Uterus (tissue), 4 donors: ENCODE measurements around the gene GPR176. TPM values are rescaled to one million over a fixed set of nuclear protein-coding genes. Genes with fewer than 3 reads are reported as not detected.

Experiments
- DNase-seq, 2 donors: peaks; one replicate each; pipeline ENCODE4 v3.0.0-alpha.2; 2019 to 2020
- H3K27ac ChIP-seq, 2 donors: fragments of 200-600 bp; sonication (generic); 1 replicate in 1 of 2; 2 replicates in 1 of 2; pipeline ENCODE4 v1.5.1; 2016 to 2018
- H3K27me3 ChIP-seq, 2 donors: fragments of 200-600 bp; sonication (generic); one replicate each; pipeline ENCODE4 v1.5.1; 2018 to 2019; ENCODE audit warnings: control low read depth in 1 of 2
- H3K36me3 ChIP-seq, 2 donors: fragments of 200-600 bp; sonication (generic); one replicate each; pipeline ENCODE4 v1.5.1; 2019; ENCODE audit warnings: control low read depth in 1 of 2
- H3K4me1 ChIP-seq, 2 donors: fragments of 200-600 bp; sonication (generic); one replicate each; pipeline ENCODE4 v1.5.1; 2018 to 2019; ENCODE audit warnings: control low read depth in 1 of 2
- H3K4me3 ChIP-seq, 2 donors: fragments of 200-600 bp; sonication (generic); 1 replicate in 1 of 2; 2 replicates in 1 of 2; pipeline ENCODE4 v1.5.1; 2018 to 2019; ENCODE audit warnings: mild to moderate bottlenecking in 1 of 2
- H3K9me3 ChIP-seq, 2 donors: fragments of 200-600 bp; sonication (generic); one replicate each; pipeline ENCODE4 v1.5.1; 2019; ENCODE audit warnings: control low read depth in 1 of 2
- POLR2A ChIP-seq, 2 donors: fragments of 450-650 bp; IDR thresholded peaks; one replicate each; pipeline ENCODE4 v1.6.1; 2016; ENCODE audit warnings: antibody characterized with exemption in 2 of 2, mild to moderate bottlenecking in 1 of 2, moderate library complexity in 1 of 2
- intact Hi-C: fragments of 100-400 bp; cut with DNase I; formaldehyde crosslinking; loops from one replicate; pipeline ENCODE4 v1.15.1; 2023; ENCODE audit warnings: low total_unique reads
- total RNA-seq, 4 donors: library from RNA; depleted of rRNA in 3 of 4; stranded (reverse); fragments of >200 nt in 3 of 4; gene quantifications; one replicate each; pipeline versions ENCODE4 v1.1.0 to v1.2.4, GENCODE V29; 2014 to 2023
- TF ChIP-seq, protein P1 (sequence below), 4 experiments: fragments of 200-600 bp in 2 of 4; fragments of 450-650 bp in 2 of 4; sonication (generic) in 2 of 4; IDR thresholded peaks; one replicate each; pipeline ENCODE4 v1.5.1; 2016 to 2019; ENCODE audit warnings: antibody characterized with exemption in 4 of 4, mild to moderate bottlenecking in 2 of 4, moderate library complexity in 1 of 4
- donor health status: DM: yes; HTN: yes; CAD: no.

The GPR176 gene
- total RNA-seq, 4 donors from 2014 or later: 5.5 to 11.8 (median 7.1) TPM

DNA sequence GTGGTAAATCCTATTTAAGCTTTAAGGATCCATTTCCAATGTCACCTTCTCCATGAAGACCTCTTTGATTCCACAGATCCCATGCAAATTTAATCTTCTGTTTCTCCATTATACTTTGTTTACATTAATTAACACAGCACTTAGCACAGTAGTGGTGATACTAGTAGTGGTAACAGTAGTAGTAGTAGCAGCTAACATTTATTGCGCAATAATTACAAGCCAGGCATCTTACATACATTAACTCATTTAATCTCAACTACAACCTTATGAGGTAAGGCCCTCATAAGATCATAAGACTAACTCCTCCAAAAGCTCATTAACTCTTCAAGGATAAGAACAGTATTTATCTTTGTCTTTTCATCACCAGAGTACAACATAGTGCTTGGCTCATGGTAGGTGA, 82.6 kb downstream of the GPR176 start:
- no peaks in the 10 kb centered on the region for H3K4me1 ChIP-seq
- no peaks in the 10 kb centered on the region for H3K9me3 ChIP-seq
- TF ChIP-seq POLR2A (IDR thresholded peaks at IDR 0.05): no peak
- TF ChIP-seq, protein P1, sequence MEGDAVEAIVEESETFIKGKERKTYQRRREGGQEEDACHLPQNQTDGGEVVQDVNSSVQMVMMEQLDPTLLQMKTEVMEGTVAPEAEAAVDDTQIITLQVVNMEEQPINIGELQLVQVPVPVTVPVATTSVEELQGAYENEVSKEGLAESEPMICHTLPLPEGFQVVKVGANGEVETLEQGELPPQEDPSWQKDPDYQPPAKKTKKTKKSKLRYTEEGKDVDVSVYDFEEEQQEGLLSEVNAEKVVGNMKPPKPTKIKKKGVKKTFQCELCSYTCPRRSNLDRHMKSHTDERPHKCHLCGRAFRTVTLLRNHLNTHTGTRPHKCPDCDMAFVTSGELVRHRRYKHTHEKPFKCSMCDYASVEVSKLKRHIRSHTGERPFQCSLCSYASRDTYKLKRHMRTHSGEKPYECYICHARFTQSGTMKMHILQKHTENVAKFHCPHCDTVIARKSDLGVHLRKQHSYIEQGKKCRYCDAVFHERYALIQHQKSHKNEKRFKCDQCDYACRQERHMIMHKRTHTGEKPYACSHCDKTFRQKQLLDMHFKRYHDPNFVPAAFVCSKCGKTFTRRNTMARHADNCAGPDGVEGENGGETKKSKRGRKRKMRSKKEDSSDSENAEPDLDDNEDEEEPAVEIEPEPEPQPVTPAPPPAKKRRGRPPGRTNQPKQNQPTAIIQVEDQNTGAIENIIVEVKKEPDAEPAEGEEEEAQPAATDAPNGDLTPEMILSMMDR (IDR thresholded peaks at IDR 0.05): no peak
- H3K27me3 ChIP-seq: no peaks in the 10 kb centered on the region
- H3K36me3 ChIP-seq: no peaks in the 10 kb centered on the region
- intact Hi-C loops: no loop called here
- H3K4me3 ChIP-seq: no peak overlapping the region
- no peak for DNase-seq
- H3K27ac ChIP-seq: no peak overlapping the region

DNA sequence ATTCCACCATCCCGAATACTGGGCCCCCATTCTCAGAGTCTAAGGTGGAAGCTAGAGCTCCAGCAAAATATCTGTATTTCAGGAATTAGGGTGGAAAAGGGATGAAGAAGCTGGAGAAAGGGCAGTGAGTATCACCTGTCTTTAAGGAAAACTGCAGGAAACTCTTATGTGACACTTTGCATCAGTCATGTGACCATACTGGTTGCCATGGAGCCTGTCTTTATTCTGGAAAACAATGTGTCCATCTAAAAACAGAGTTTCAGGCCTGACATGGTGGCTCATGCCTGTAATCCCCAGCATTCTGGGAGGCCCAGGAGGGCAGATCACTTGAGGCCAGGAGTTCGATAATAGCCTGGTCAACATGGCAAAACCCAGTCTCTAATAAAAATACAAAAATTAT, 84.5 kb downstream of the GPR176 start:
- Histone ChIP-seq H3K27ac (no peak overlapping the region), H3K36me3 (no peaks in the 10 kb centered on the region), H3K4me1 (no peaks in the 10 kb centered on the region), H3K9me3 (no peaks in the 10 kb centered on the region), H3K27me3 (no peaks in the 10 kb centered on the region), H3K4me3 (no peak overlapping the region)
- no peak for DNase-seq
- TF ChIP-seq, protein P1 (IDR thresholded peaks at IDR 0.05): no peak
- no peak for TF ChIP-seq POLR2A (IDR thresholded peaks at IDR 0.05)
- intact Hi-C loops: no loop called here

DNA sequence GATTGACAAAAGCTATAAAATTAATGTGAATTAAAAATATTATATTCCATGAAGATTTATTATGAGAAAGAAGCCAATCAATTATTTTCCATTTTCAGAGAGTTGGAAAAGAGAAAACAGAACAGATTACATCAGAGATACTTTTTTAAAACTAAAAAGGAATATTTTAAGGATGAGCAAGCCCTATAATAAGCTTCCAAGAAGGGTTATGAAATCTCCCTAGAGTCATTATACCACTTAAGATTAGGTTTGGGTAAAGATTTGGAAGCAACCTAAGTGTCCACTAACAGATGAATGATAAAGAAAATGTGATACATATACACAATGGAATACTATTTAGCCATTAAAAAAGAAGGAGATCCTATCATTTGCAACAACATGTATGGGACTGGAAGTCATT, 85.8 kb downstream of the GPR176 start:
- Histone ChIP-seq H3K9me3 (no peaks in the 10 kb centered on the region), H3K27ac (no peak overlapping the region), H3K4me3 (no peak overlapping the region), H3K36me3 (no peaks in the 10 kb centered on the region), H3K27me3 (no peaks in the 10 kb centered on the region), H3K4me1 (no peaks in the 10 kb centered on the region)
- intact Hi-C loops: no loop called here
- DNase-seq: no peak
- no peak for TF ChIP-seq POLR2A (IDR thresholded peaks at IDR 0.05)
- TF ChIP-seq, protein P1 (IDR thresholded peaks at IDR 0.05): no peak

DNA sequence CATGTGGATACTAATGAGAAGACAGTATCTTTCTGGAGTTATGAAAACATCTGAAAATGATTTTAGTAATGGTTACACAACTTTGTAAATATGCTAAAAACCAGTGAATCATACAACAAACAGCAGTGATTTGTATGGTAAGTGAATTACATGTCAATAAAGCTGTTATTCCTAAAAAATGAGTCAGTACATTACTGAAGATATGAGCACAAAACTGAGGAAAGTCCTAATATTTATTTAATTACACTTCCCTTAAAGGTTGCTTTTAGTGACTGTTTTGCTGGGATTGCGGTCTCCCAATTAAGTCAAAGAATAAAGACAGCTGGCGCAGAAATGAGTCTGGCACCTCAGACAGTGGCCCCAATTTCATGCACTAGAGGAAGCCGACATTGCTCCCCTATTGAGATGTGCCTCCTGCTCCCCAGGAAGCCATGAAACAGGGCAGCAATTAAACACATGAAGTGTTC, 86.5 kb downstream of the GPR176 start:
- TF ChIP-seq, protein P1 (IDR thresholded peaks at IDR 0.05): no peak
- no peak for TF ChIP-seq POLR2A (IDR thresholded peaks at IDR 0.05)
- H3K36me3 ChIP-seq: no peaks in the 10 kb centered on the region
- DNase-seq: no peak
- H3K4me1 ChIP-seq: no peaks in the 10 kb centered on the region
- no peak overlapping the region for H3K27ac ChIP-seq
- H3K4me3 ChIP-seq: no peak overlapping the region
- no peaks in the 10 kb centered on the region for H3K9me3 ChIP-seq
- intact Hi-C loops: no loop called here
- H3K27me3 ChIP-seq: no peaks in the 10 kb centered on the region

DNA sequence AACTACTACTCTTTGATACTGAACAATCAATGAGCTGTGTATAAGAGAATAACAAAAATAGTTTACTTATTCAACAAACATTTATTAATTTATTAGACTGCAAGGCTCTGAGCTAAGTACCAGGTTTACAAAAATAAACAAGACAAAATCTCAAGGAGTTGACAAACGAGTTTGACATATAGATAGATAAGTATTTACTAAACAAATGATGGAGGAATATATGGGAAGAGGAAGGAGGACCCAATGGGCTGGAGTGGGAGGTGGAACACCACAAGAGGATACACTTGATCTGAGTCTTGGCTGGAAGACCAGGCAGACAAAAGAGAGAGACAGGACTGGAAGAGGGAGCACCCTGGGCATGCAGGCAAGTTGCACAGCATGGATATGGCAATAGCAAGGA, 89.9 kb downstream of the GPR176 start:
- TF ChIP-seq POLR2A (IDR thresholded peaks at IDR 0.05): no peak
- TF ChIP-seq, protein P1 (IDR thresholded peaks at IDR 0.05): no peak

More for the DNA sequence above, 89.9 kb downstream of the GPR176 start:
- no peaks in the 10 kb centered on the region for H3K27me3 ChIP-seq
- H3K9me3 ChIP-seq: no peaks in the 10 kb centered on the region
- no peaks in the 10 kb centered on the region for H3K4me1 ChIP-seq
- H3K4me3 ChIP-seq: no peak overlapping the region
- H3K27ac ChIP-seq: no peak overlapping the region
- DNase-seq: no peak
- intact Hi-C loops: no loop called here
- no peaks in the 10 kb centered on the region for H3K36me3 ChIP-seq
